Endothelial cell of coronary artery (primary cell): ENCODE measurements around the gene DIDO1. TPM values are rescaled to one million over a fixed set of nuclear protein-coding genes. Genes with fewer than 3 reads are reported as not detected.

Experiments
- total RNA-seq: library from RNA; depleted of rRNA; stranded (reverse); fragments of >200 nt; gene quantifications from 2 replicates; pipeline ENCODE4 v1.2.3, GENCODE V29; 2014

DIDO1 gene
- total RNA-seq = 32.1 and 44.6 TPM in 2 replicates

GRCh38 chr20:62926229-62927127 is at the start of gene DIDO1:
DIDO1 (minus strand) TSS chr20:62926505.

DNA sequence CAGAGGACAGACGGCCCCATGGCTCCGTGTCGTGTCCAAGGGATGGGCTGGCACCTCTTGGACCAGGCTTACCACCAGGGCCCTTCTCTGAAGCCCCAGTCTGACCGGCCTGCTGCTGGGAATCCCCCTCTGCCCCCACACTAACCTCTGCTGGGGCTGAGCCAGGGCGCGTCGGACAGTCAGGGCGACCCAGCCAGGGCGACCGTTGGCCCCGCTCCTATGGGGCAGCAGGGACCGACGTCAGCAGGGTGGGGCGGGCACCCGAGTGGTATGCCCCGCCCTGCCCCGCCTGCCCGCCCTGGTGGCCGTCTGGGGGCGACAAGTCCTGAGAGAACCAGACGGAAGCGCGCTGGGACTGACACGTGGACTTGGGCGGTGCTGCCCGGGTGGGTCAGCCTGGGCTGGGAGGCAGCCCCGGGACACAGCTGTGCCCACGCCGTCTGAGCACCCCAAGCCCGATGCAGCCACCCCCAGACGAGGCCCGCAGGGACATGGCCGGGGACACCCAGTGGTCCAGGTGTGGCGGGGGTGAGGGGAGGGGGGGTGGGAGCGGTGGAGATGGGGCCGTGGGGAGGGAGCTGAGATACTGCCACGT is 26.2 kb upstream of the DIDO1 start, which contains the start of gene SLC17A9:
Gene SLC17A9 (plus strand): TSS at position 337 of the 595 bp plus-strand sequence. CDS start 122 bp downstream, at position 459.

GRCh38 chr20:62938105-62938888 is 12.0 kb upstream of the DIDO1 start, which contains the start of gene GID8:
GID8 (plus strand) TSS chr20:62938147; CDS start chr20:62941503, 3,356 bp downstream.

DNA sequence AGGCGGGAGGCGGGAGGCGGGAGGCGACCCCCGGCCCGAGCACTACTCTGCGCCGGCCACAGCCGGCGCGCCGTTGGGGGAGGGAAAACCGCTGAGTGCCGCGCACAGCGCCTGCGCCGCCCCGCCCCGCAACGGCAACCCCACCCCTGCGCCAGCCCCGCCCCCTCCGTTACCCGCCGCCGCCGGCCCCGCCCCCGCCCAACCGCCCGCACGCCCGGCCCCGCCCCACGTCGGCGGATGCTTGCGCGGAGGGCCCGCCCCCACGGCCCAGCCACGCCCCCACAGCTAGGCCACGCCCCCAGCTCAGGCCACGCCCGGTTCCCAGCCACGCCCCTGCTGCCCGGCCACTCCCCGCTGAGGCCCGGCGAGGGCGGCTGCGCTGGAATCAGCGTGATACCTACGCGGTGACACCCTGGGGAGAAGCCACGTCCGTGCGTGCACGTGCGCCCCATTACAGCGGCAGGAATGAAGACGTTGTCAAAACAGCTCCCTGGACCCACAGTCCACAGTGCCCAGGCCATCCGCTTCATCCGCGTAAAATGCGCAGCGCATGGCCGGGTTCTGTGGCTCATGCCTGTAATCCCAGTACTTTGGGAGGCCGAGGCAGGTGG is 64.5 kb downstream of the DIDO1 start, which contains the start of gene TCFL5:
Gene TCFL5 (minus strand): TSS at position 97 of the 611 bp plus-strand sequence. CDS start 152 bp downstream, outside the sequence.

Other genes with a start within 250 kb of the DIDO1 start
- 0.19 and 0.27 TPM in 2 replicates for gene NTSR1, start 217.7 kb downstream of the DIDO1 start, total RNA-seq
- gene MRGBP, start 130.0 kb downstream of the DIDO1 start, total RNA-seq = 19.8 and 22.0 TPM in 2 replicates
- gene OGFR, start 121.7 kb downstream of the DIDO1 start, total RNA-seq = 33.5 and 42.6 TPM in 2 replicates
- 0.19 and 0.27 TPM in 2 replicates for gene COL9A3, start 109.5 kb downstream of the DIDO1 start, total RNA-seq
- gene TCFL5, start 64.7 kb downstream of the DIDO1 start, total RNA-seq = 11.4 and 11.9 TPM in 2 replicates
- gene GID8, start 11.6 kb upstream of the DIDO1 start, total RNA-seq = 40.1 and 42.9 TPM in 2 replicates
- gene SLC17A9, start 26.2 kb upstream of the DIDO1 start, total RNA-seq = 6.6 and 13.8 TPM in 2 replicates
- gene BHLHE23, start 80.5 kb upstream of the DIDO1 start, total RNA-seq = not detected in 2 replicates